Loucy (cell line): ENCODE measurements around the gene NUTM2G.
"Not testable (repeated sequence)": the region's sequence is repeated elsewhere in the genome, so short reads cannot be mapped to it uniquely, and the experiment has no call there.

Experiments used
- H2AFZ ChIP-seq: fragments of 200-600 bp; sonication (generic); 2 replicates; pipeline ENCODE4 v1.6.0; 2016; ENCODE audit warnings: antibody characterized with exemption, mild to moderate bottlenecking, low read length, moderate library complexity
- H3F3A ChIP-seq: fragments of 200-600 bp; 2 replicates; pipeline ENCODE4 v1.6.0; 2016; ENCODE audit warnings: antibody characterized with exemption, low read depth, mild to moderate bottlenecking
- H3K27me3 ChIP-seq: fragments of 200-600 bp; sonication (generic); 2 replicates; pipeline ENCODE4 v1.6.1; 2014; ENCODE audit warnings: low read length, mild to moderate bottlenecking; ENCODE audit not compliant: insufficient read depth, poor library complexity, severe bottlenecking
- H3K36me3 ChIP-seq: fragments of 200-600 bp; sonication (generic); 2 replicates; pipeline ENCODE4 v1.6.1; 2016; ENCODE audit warnings: low read length; ENCODE audit not compliant: insufficient read depth
- H3K4me1 ChIP-seq: fragments of 200-600 bp; sonication (generic); 2 replicates; pipeline ENCODE4 v1.5.1; 2014; ENCODE audit warnings: low read length, mild to moderate bottlenecking; ENCODE audit not compliant: insufficient read depth, poor library complexity, severe bottlenecking
- H3K4me2 ChIP-seq: fragments of 200-600 bp; sonication (generic); 2 replicates; pipeline ENCODE4 v1.6.0; 2014; ENCODE audit warnings: antibody characterized with exemption, low read length, low read depth, mild to moderate bottlenecking; ENCODE audit not compliant: poor library complexity, severe bottlenecking
- H3K4me3 ChIP-seq: fragments of 200-600 bp; sonication (generic); 2 replicates; pipeline ENCODE4 v1.5.1; 2014; ENCODE audit warnings: low read length, mild to moderate bottlenecking, mixed read lengths; ENCODE audit not compliant: poor library complexity, severe bottlenecking
- H3K79me2 ChIP-seq: fragments of 200-600 bp; sonication (generic); 2 replicates; pipeline ENCODE4 v1.6.1; 2014; ENCODE audit warnings: low read length; ENCODE audit not compliant: insufficient read depth
- H3K9ac ChIP-seq: fragments of 200-600 bp; sonication (generic); 2 replicates; pipeline ENCODE4 v1.6.0; 2014; ENCODE audit warnings: mild to moderate bottlenecking, low read depth, low read length, moderate library complexity; ENCODE audit not compliant: poor library complexity, severe bottlenecking
- H3K9me2 ChIP-seq: fragments of 200-600 bp; sonication (generic); replicated peaks from 2 replicates; pipeline ENCODE4 v1.6.1; 2016; ENCODE audit warnings: low read depth, low read length, mixed read lengths
- H3K9me3 ChIP-seq: fragments of 200-600 bp; sonication (generic); 2 replicates; pipeline ENCODE4 v1.6.1; 2014; ENCODE audit warnings: mild to moderate bottlenecking, antibody characterized with exemption, low read length, low read depth; ENCODE audit not compliant: insufficient read depth
- H4K20me1 ChIP-seq: fragments of 200-600 bp; sonication (generic); 2 replicates; pipeline ENCODE4 v1.6.0; 2014; ENCODE audit warnings: antibody characterized with exemption, low read length, mild to moderate bottlenecking; ENCODE audit not compliant: insufficient read depth, poor library complexity, severe bottlenecking
- CTCF ChIP-seq: fragments of 200-600 bp; sonication (generic); conservative IDR thresholded peaks from 2 replicates; pipeline ENCODE4 v1.5.1; 2014; ENCODE audit warnings: mild to moderate bottlenecking, antibody characterized with exemption, low read length
- EZH2phosphoT487 ChIP-seq: fragments of 200-600 bp; IDR thresholded peaks from 2 replicates; pipeline ENCODE4 v1.6.1; 2018; ENCODE audit warnings: antibody characterized with exemption, mild to moderate bottlenecking, moderate library complexity, borderline replicate concordance

Gene NUTM2G

GRCh38 chr9:96885424-96885823, 43.2 kb upstream of the NUTM2G start:
- Histone ChIP-seq H3K36me3 (no peaks in the 10 kb centered on the region), H2AFZ (no peak overlapping the region), H3K9ac (no peak overlapping the region), H3K4me3 (no peak overlapping the region), H4K20me1 (no peaks in the 10 kb centered on the region), H3K9me2 (no peaks in the 10 kb centered on the region), H3F3A (no peaks in the 10 kb centered on the region), H3K4me2 (no peak overlapping the region), H3K27me3 (no peaks in the 10 kb centered on the region), H3K4me1 (no peaks in the 10 kb centered on the region), H3K79me2 (no peaks in the 10 kb centered on the region), H3K9me3 (no peaks in the 10 kb centered on the region)
- TF ChIP-seq CTCF (no peak), EZH2phosphoT487 (no peak)

DNA sequence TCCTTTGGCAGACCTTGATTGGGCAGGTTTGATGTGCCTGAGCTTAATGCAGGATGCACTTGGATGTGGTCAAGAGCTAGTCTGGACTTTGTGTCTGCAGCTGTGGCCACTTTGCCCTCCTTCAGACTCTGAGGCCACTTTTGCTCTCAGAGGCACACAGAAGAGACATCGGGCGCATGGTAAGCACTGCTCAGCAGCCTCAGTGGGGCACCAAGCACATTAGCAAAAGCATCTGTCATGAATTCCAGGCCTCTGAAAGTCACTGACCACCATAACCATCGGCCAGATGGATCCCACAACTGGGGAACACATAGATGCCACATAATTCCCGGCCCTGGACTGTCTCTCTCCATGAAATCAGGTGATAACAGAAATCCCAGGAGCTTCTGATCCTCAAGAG, 40.1 kb upstream of the NUTM2G start:
- Histone ChIP-seq H3K27me3 (no peaks in the 10 kb centered on the region), H3K9ac (no peak overlapping the region), H3K4me1 (no peaks in the 10 kb centered on the region), H3K79me2 (no peaks in the 10 kb centered on the region), H3F3A (no peaks in the 10 kb centered on the region), H3K4me3 (no peak overlapping the region), H3K4me2 (no peak overlapping the region), H2AFZ (no peak overlapping the region), H3K9me3 (no peaks in the 10 kb centered on the region), H4K20me1 (no peaks in the 10 kb centered on the region), H3K9me2 (no peaks in the 10 kb centered on the region), H3K36me3 (peaks cover 6% of the 10 kb centered on the region; the same call in 1 of the 2 replicates)
- TF ChIP-seq CTCF (no peak), EZH2phosphoT487 (no peak)

DNA sequence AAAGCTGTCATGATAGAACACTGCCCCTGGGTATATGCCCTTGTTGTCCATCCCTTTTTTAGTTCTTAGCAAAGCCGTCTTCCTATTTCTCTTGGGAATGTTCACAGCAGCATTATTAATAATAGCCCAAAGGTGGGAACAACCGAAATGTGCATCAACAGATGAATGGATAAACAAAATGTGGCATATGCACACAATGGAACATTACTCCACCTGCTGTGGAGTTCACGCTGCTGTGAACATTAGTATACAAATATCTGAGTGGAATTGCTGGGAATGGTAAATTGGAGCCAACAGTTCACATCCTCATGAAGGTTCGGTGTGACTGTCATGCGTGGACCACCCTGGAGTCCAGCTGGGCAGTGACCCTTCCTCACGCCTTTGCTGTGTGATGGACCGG, 36.5 kb upstream of the NUTM2G start:
- no peaks in the 10 kb centered on the region for H3K4me1 ChIP-seq
- TF ChIP-seq CTCF, result no peak
- no peak for TF ChIP-seq EZH2phosphoT487
- H3K9me3 ChIP-seq, result no peaks in the 10 kb centered on the region
- H3K4me2 ChIP-seq, result no peak overlapping the region
- peaks cover 27% of the 10 kb centered on the region; the same call in 1 of the 2 replicates for H3K36me3 ChIP-seq
- no peak overlapping the region for H3K4me3 ChIP-seq
- no peaks in the 10 kb centered on the region for H3F3A ChIP-seq
- no peak overlapping the region for H2AFZ ChIP-seq
- no peaks in the 10 kb centered on the region for H4K20me1 ChIP-seq
- no peaks in the 10 kb centered on the region for H3K27me3 ChIP-seq
- no peak overlapping the region for H3K9ac ChIP-seq
- H3K9me2 ChIP-seq, result no peaks in the 10 kb centered on the region
- H3K79me2 ChIP-seq, result no peaks in the 10 kb centered on the region

DNA sequence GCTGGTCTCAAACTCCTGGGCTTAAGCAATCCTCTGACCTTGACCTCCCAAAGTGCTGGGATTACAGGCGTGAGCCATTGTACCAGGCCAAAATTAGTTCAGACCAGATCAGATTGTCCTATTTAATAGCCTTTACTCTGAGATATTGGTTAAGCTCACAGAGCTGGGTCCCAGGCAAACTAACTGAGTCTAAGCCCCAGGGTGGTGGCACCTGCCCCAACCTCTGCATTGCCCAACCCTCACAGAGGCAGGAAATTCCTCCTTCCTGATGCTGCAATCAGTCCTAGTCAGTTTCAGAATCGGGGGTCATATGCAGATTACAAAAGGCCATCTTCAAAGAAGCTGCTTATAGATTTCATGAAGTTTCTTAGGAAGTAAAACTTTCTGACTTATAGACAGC, 28.6 kb upstream of the NUTM2G start:
- H3K9me2 ChIP-seq, H3K79me2 ChIP-seq, H3F3A ChIP-seq, H3K4me1 ChIP-seq, H3K9me3 ChIP-seq, H3K4me3 ChIP-seq, H3K27me3 ChIP-seq, H3K4me2 ChIP-seq, H3K9ac ChIP-seq, H2AFZ ChIP-seq, H4K20me1 ChIP-seq: not testable (repeated sequence)
- H3K36me3 ChIP-seq, result peaks cover 17% of the 10 kb centered on the region; the same call in 1 of the 2 replicates

DNA sequence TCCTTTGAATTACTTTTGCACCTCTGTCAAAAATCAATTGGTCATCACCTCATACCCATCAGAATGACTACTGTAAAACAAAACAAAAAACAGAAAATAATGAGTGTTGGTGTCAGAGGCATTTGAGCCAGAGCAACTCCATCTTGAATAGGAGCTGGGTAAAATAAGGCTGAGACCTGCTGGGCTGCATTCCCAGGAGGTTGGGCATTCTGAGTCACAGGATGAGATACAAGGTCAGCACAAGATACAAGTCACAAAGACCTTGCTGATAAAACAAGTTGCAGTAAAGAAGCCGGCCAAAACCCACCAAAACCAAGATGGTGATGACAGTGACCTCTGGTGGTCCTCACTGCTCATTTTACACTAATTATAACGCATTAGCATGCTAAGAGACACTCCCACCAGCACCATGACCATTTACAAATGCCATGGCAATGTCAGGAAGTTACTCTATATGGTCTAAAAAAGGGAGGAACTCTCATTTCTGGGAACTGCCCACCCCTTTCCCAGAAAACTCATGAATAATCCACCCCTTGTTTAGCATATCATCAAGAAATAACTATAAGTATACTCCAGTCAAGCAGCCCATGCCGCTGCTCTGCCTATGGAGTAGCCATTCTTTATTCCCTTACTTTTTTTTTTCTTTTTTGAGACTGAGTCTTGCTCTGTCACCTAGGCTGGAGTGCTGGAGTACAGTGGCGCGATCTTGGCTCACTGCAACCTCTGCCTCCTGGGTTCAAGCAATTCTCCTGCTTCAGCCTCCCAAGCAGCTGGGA, 23.5 kb upstream of the NUTM2G start:
- H3K4me2 ChIP-seq, H3K4me3 ChIP-seq, H3K4me1 ChIP-seq, H4K20me1 ChIP-seq, H3K9ac ChIP-seq, H2AFZ ChIP-seq, H3K79me2 ChIP-seq, H3K36me3 ChIP-seq, H3F3A ChIP-seq, H3K27me3 ChIP-seq, H3K9me3 ChIP-seq, H3K9me2 ChIP-seq: not testable (repeated sequence)
